ENCODE results near the gene PLOD2. TPM values are rescaled to one million over a fixed set of nuclear protein-coding genes. Genes with fewer than 3 reads are reported as not detected.

The PLOD2 gene
- total RNA-seq, 1 donor from 2014 or later, result 21.1 TPM

GRCh38 chr3:146177519-146177918 is 16.5 kb upstream of the PLOD2 start:
- H3K27me3 ChIP-seq (ENCODE audit: low read depth), result no peaks in the 10 kb centered on the region
- H3K9me3 ChIP-seq (replicated peaks), result no peaks in the 10 kb centered on the region
- intact Hi-C loops (cut with micrococcal nuclease), result no loop called here
- TF ChIP-seq CTCF (IDR thresholded peaks at IDR 0.05; ENCODE audit: borderline replicate concordance), result no peak
- DNase-seq, result peak; percentile 53
- no peaks in the 10 kb centered on the region for H3K36me3 ChIP-seq
- no peaks in the 10 kb centered on the region for H3K4me1 ChIP-seq
- H3K4me3 ChIP-seq, result no peak overlapping the region
- peak overlapping the region; percentile 28 for H3K27ac ChIP-seq (replicated peaks)

GRCh38 chr3:146177072-146177471 is 16.1 kb upstream of the PLOD2 start:
- Histone ChIP-seq H3K9me3 (replicated peaks) (no peaks in the 10 kb centered on the region), H3K4me1 (no peaks in the 10 kb centered on the region), H3K27ac (replicated peaks) (peak overlapping the region; percentile 28), H3K27me3 (ENCODE audit: low read depth) (no peaks in the 10 kb centered on the region), H3K36me3 (no peaks in the 10 kb centered on the region), H3K4me3 (no peak overlapping the region)
- intact Hi-C loops (cut with micrococcal nuclease), result no loop called here
- TF ChIP-seq CTCF (IDR thresholded peaks at IDR 0.05; ENCODE audit: borderline replicate concordance), result no peak
- no peak for DNase-seq

- no peak for DNase-seq
- no peak for TF ChIP-seq CTCF (IDR thresholded peaks at IDR 0.05; ENCODE audit: borderline replicate concordance)
- H3K4me3 ChIP-seq, result no peak overlapping the region
- H3K4me1 ChIP-seq, result no peaks in the 10 kb centered on the region
- no peaks in the 10 kb centered on the region for H3K27me3 ChIP-seq (ENCODE audit: low read depth)
- H3K9me3 ChIP-seq (replicated peaks), result no peaks in the 10 kb centered on the region
- intact Hi-C loops (cut with micrococcal nuclease), result no loop called here
- H3K36me3 ChIP-seq, result no peaks in the 10 kb centered on the region
- H3K27ac ChIP-seq (replicated peaks), result no peak overlapping the region
These were observed 11.6 kb upstream of the PLOD2 start for GRCh38 chr3:146172586-146172985.

GRCh38 chr3:146170591-146170990 is 9.6 kb upstream of the PLOD2 start:
- DNase-seq, result no peak
- no peak overlapping the region for H3K4me3 ChIP-seq
- no peaks in the 10 kb centered on the region for H3K9me3 ChIP-seq (replicated peaks)
- no peak for TF ChIP-seq CTCF (IDR thresholded peaks at IDR 0.05; ENCODE audit: borderline replicate concordance)
- no peaks in the 10 kb centered on the region for H3K27me3 ChIP-seq (ENCODE audit: low read depth)
- H3K4me1 ChIP-seq, result peaks cover 12% of the 10 kb centered on the region
- intact Hi-C loops (cut with micrococcal nuclease), result no loop called here
- H3K27ac ChIP-seq (replicated peaks), result no peak overlapping the region
- H3K36me3 ChIP-seq, result no peaks in the 10 kb centered on the region

- Histone ChIP-seq H3K4me1 (peaks cover 19% of the 10 kb centered on the region), H3K4me3 (no peak overlapping the region), H3K9me3 (replicated peaks) (no peaks in the 10 kb centered on the region), H3K27me3 (ENCODE audit: low read depth) (no peaks in the 10 kb centered on the region), H3K36me3 (no peaks in the 10 kb centered on the region), H3K27ac (replicated peaks) (no peak overlapping the region)
- no peak for TF ChIP-seq CTCF (IDR thresholded peaks at IDR 0.05; ENCODE audit: borderline replicate concordance)
- no peak for DNase-seq
- intact Hi-C loops (cut with micrococcal nuclease), result no loop called here
These were observed 8.9 kb upstream of the PLOD2 start for GRCh38 chr3:146169891-146170290.

GRCh38 chr3:146166826-146167225 is 5.8 kb upstream of the PLOD2 start:
- DNase-seq, result no peak
- no peak for TF ChIP-seq CTCF (IDR thresholded peaks at IDR 0.05; ENCODE audit: borderline replicate concordance)
- intact Hi-C loops (cut with micrococcal nuclease), result no loop called here

More at GRCh38 chr3:146166826-146167225, 5.8 kb upstream of the PLOD2 start:
- H3K36me3 ChIP-seq, result no peaks in the 10 kb centered on the region
- peak overlapping the region; percentile 43 for H3K27ac ChIP-seq (replicated peaks)
- H3K4me3 ChIP-seq, result no peak overlapping the region
- no peaks in the 10 kb centered on the region for H3K9me3 ChIP-seq (replicated peaks)
- H3K27me3 ChIP-seq (ENCODE audit: low read depth), result no peaks in the 10 kb centered on the region
- H3K4me1 ChIP-seq, result peaks cover 31% of the 10 kb centered on the region
